PC-9 (cell line): ENCODE data around the gene CEP126. TPM values are rescaled to one million over a fixed set of nuclear protein-coding genes. Genes with fewer than 3 reads are reported as not detected.

Experiments used
- BruUV-seq: library from RNA; stranded (reverse); fragments of 400-500 nt; replicated peaks from 2 replicates; lab custom pipeline; 2021; lab: Mats Ljungman, UMichigan
- CTCF ChIA-PET: fragments of 300-600 bp; sonication (Branson Sonifier 250); formaldehyde crosslinking; loops from one replicate; lab custom pipeline; 2022; ENCODE audit warnings: antibody characterized with exemption; lab: Charles Lee
- POLR2A ChIA-PET: fragments of 300-600 bp; sonication (Branson Sonifier 250); formaldehyde crosslinking; loops from one replicate; lab custom pipeline; 2022; ENCODE audit warnings: antibody characterized with exemption; ENCODE audit not compliant: unreplicated experiment; lab: Charles Lee
- DNase-seq, 2 experiments: peaks; one replicate each; pipeline versions ENCODE4 v3.0.0 to v3.0.0-alpha.2; 2015 to 2022; ENCODE audit warnings: mixed read lengths in 1 of 2
- H2AFZ ChIP-seq: fragments of 200-600 bp; sonication (generic); 2 replicates; pipeline ENCODE4 v1.8.1; 2017; ENCODE audit warnings: antibody characterized with exemption
- H3F3A ChIP-seq: fragments of 200-600 bp; sonication (generic); 2 replicates; pipeline ENCODE4 v1.8.1; 2017; ENCODE audit warnings: antibody characterized with exemption, mild to moderate bottlenecking, low read depth; ENCODE audit not compliant: insufficient read depth
- H3K27ac ChIP-seq: fragments of 200-600 bp; sonication (generic); 2 replicates; pipeline ENCODE4 v1.6.1; 2016; ENCODE audit warnings: mixed run types
- H3K27me3 ChIP-seq: fragments of 200-600 bp; sonication (generic); 2 replicates; pipeline ENCODE4 v1.6.1; 2016; ENCODE audit warnings: low read depth, mixed run types; ENCODE audit not compliant: insufficient read depth
- H3K36me3 ChIP-seq: fragments of 200-600 bp; sonication (generic); 2 replicates; pipeline ENCODE4 v1.6.1; 2016; ENCODE audit warnings: low read depth, mixed run types
- H3K4me1 ChIP-seq: fragments of 200-600 bp; sonication (generic); replicated peaks from 2 replicates; pipeline ENCODE4 v1.6.1; 2016; ENCODE audit warnings: mixed run types; ENCODE audit not compliant: insufficient read depth
- H3K4me2 ChIP-seq: fragments of 200-600 bp; sonication (generic); 2 replicates; pipeline ENCODE4 v1.6.1; 2017; ENCODE audit warnings: mixed run types
- H3K4me3 ChIP-seq: fragments of 200-600 bp; sonication (generic); 2 replicates; pipeline ENCODE4 v1.6.1; 2016; ENCODE audit warnings: mixed run types
- H3K79me2 ChIP-seq: fragments of 200-600 bp; sonication (generic); 2 replicates; pipeline ENCODE4 v1.6.1; 2017; ENCODE audit warnings: low read depth, mixed run types
- H3K9me2 ChIP-seq: fragments of 200-600 bp; sonication (generic); 2 replicates; pipeline ENCODE4 v1.8.1; 2017; ENCODE audit warnings: mild to moderate bottlenecking; ENCODE audit not compliant: insufficient read depth
- H3K9me3 ChIP-seq: fragments of 200-600 bp; sonication (generic); 2 replicates; pipeline ENCODE4 v1.8.1; 2016; ENCODE audit warnings: low read depth; ENCODE audit not compliant: insufficient read depth
- H4K20me1 ChIP-seq: fragments of 200-600 bp; sonication (generic); 2 replicates; pipeline ENCODE4 v1.8.1; 2017; ENCODE audit not compliant: insufficient read depth
- CTCF ChIP-seq: fragments of 200-600 bp; sonication (generic); conservative IDR thresholded peaks from 2 replicates; pipeline ENCODE4 v1.6.1; 2017; ENCODE audit warnings: mixed run types, antibody characterized with exemption, mild to moderate bottlenecking, moderate library complexity
- EZH2 ChIP-seq: fragments of 200-600 bp; sonication (generic); IDR thresholded peaks from 2 replicates; pipeline ENCODE4 v1.8.0; 2017; ENCODE audit warnings: antibody characterized with exemption, low read depth
- intact Hi-C: fragments of 100-400 bp; cut with micrococcal nuclease; formaldehyde crosslinking; loops from one replicate; pipeline ENCODE4 v1.10.0; 2022; ENCODE audit not compliant: unreplicated experiment
- total RNA-seq: library from RNA; stranded (reverse); gene quantifications from 2 replicates; pipeline ENCODE4 v1.2.3, GENCODE V29; 2021

CEP126 gene
- total RNA-seq, 1 experiment from 2014 or later: 6.0 TPM

GRCh38 chr11:101881586-101881985 lies 33.2 kb upstream of the CEP126 start:
- TF ChIP-seq CTCF: no peak
- no peaks in the 10 kb centered on the region for H3K27me3 ChIP-seq
- H3K4me3 ChIP-seq: no peak overlapping the region
- no peak overlapping the region for H2AFZ ChIP-seq
- ChIA-PET CTCF (no interaction called here), POLR2A (no interaction called here)
- no peaks in the 10 kb centered on the region for H3K79me2 ChIP-seq
- no peaks in the 10 kb centered on the region for H3K9me3 ChIP-seq
- no peaks in the 10 kb centered on the region for H3K36me3 ChIP-seq
- H4K20me1 ChIP-seq: no peaks in the 10 kb centered on the region
- no peak for DNase-seq
- H3K9me2 ChIP-seq: no peaks in the 10 kb centered on the region
- no peaks in the 10 kb centered on the region for H3F3A ChIP-seq
- intact Hi-C loops: no loop called here
- BruUV-seq: no TSS peak
- no peak overlapping the region for H3K27ac ChIP-seq
- H3K4me2 ChIP-seq: no peak overlapping the region
- H3K4me1 ChIP-seq: no peaks in the 10 kb centered on the region

DNA sequence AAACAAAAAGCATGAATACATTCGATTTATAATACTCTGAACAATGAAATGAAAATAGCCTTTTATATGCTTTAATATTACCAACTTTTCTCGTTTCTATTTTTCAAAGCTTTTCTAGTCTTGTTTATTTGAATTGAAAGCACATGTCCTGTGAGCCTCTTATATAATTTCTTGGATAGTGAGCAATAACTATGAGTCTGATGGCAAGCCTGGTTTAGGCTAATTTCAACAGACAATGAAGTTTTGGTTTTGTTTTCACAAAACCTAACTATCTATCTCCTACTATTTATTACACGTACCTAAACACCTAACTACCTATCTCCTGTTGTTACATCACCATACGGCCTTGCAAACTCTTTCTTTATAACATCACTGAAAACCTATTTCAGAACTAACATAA lies 29.2 kb upstream of the CEP126 start:
- intact Hi-C loops: no loop called here
- Histone ChIP-seq H3K9me3 (no peaks in the 10 kb centered on the region), H3K27me3 (no peaks in the 10 kb centered on the region), H3K79me2 (no peaks in the 10 kb centered on the region), H3K4me1 (no peaks in the 10 kb centered on the region), H3K4me3 (no peak overlapping the region), H3K9me2 (no peaks in the 10 kb centered on the region), H3K27ac (no peak overlapping the region), H4K20me1 (no peaks in the 10 kb centered on the region), H3F3A (no peaks in the 10 kb centered on the region), H3K4me2 (no peak overlapping the region), H2AFZ (no peak overlapping the region), H3K36me3 (no peaks in the 10 kb centered on the region)
- POLR2A ChIA-PET: no interaction called here
- BruUV-seq: no TSS peak
- no peak for DNase-seq
- CTCF ChIA-PET: no interaction called here
- TF ChIP-seq EZH2 (no peak), CTCF (no peak)

DNA sequence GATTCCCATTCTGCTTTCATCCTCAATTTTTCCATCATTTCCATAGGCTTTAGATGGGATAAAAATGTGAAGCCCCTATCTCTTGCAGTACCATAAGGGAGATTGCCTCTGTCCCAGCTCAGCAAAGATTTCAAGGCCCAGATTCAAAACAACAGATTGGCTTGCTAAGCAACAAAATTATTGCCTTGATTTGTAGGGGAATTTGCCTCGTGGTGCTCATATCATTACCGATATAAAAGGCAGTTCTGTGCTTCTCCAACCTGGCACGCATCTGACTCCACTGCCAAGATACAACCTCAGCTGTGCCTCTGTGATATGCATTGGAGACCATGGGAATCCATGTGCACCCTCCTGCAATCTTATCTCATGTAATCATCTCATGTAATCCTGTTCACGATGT lies 25.0 kb upstream of the CEP126 start:
- Histone ChIP-seq H4K20me1 (no peaks in the 10 kb centered on the region), H3K27ac (no peak overlapping the region), H3K4me1 (no peaks in the 10 kb centered on the region), H3F3A (no peaks in the 10 kb centered on the region), H3K27me3 (no peaks in the 10 kb centered on the region), H3K36me3 (no peaks in the 10 kb centered on the region), H3K4me3 (no peak overlapping the region), H3K79me2 (no peaks in the 10 kb centered on the region), H3K9me2 (no peaks in the 10 kb centered on the region), H3K9me3 (no peaks in the 10 kb centered on the region), H3K4me2 (peak overlapping the region; percentile 14; the same call in 1 of the 2 replicates), H2AFZ (no peak overlapping the region)
- CTCF ChIA-PET: no interaction called here
- DNase-seq: no peak
- no TSS peak for BruUV-seq
- POLR2A ChIA-PET: no interaction called here
- TF ChIP-seq CTCF: no peak
- no peak for TF ChIP-seq EZH2
- intact Hi-C loops: no loop called here
